ENCODE measurements around the gene B3GNT4. TPM values are rescaled to one million over a fixed set of nuclear protein-coding genes. Genes with fewer than 3 reads are reported as not detected.

Gene B3GNT4
- total and polyA plus RNA-seq, 2 donors (not counting 1 experiment from before 2014, with no cell fraction given), result not detected

DNA sequence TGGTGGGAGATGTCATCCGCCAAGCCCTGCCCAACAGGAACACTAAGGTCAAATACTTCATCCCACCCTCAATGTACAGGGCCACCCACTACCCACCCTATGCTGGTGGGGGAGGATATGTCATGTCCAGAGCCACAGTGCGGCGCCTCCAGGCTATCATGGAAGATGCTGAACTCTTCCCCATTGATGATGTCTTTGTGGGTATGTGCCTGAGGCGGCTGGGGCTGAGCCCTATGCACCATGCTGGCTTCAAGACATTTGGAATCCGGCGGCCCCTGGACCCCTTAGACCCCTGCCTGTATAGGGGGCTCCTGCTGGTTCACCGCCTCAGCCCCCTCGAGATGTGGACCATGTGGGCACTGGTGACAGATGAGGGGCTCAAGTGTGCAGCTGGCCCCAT lies 3.5 kb downstream of the B3GNT4 start:
- Histone ChIP-seq H3K9me3 (ENCODE audit: control extremely low read depth in 1 of 3, control insufficient read depth in 2 of 3, insufficient read depth in 1 of 3, low read length in 2 of 3) (peaks cover 0 to 3% (median 0%) of the 10 kb centered on the region in 3 donors), H3K9ac (ENCODE audit: low read length) (no peak overlapping the region), H3K4me1 (ENCODE audit: control insufficient read depth in 2 of 2, insufficient read depth in 2 of 2, low read length in 2 of 2) (peaks cover 13 to 14% of the 10 kb centered on the region in 2 donors), H4K20me1 (ENCODE audit: control insufficient read depth, insufficient read depth, low read length, poor library complexity, severe bottlenecking) (no peaks in the 10 kb centered on the region), H2AFZ (ENCODE audit: insufficient read depth, low read depth, low read length, poor library complexity, severe bottlenecking) (no peak overlapping the region), H3K4me2 (replicated peaks; ENCODE audit: low read depth, low read length, poor library complexity, severe bottlenecking) (no peak overlapping the region), H3K36me3 (replicated peaks in 1 of 2; ENCODE audit: control extremely low read depth in 1 of 2, control insufficient read depth in 1 of 2, extremely low read depth in 1 of 2, insufficient read depth in 2 of 2, low read length in 1 of 2) (peaks cover 0 to 36% of the 10 kb centered on the region in 2 experiments), H3K27me3 (replicated peaks in 1 of 4; ENCODE audit: control extremely low read depth in 1 of 4, control insufficient read depth in 3 of 4, insufficient read depth in 4 of 4, low read length in 3 of 4) (peaks cover 0 to 28% (median 10%) of the 10 kb centered on the region in 4 experiments), H3K4me3 (ENCODE audit: control extremely low read depth in 1 of 5, extremely low read depth in 1 of 5, insufficient read depth in 1 of 5, low read depth in 2 of 5, low read length in 4 of 5) (no peak overlapping the region), H3K79me2 (ENCODE audit: control insufficient read depth, insufficient read depth, low read length) (no peaks in the 10 kb centered on the region), H3K27ac (ENCODE audit: low read length in 2 of 2) (no peak overlapping the region)
- DNase-seq, result no peak
- no peak overlapping the region for H3K27ac Mint-ChIP-seq
- TF ChIP-seq, protein P1, sequence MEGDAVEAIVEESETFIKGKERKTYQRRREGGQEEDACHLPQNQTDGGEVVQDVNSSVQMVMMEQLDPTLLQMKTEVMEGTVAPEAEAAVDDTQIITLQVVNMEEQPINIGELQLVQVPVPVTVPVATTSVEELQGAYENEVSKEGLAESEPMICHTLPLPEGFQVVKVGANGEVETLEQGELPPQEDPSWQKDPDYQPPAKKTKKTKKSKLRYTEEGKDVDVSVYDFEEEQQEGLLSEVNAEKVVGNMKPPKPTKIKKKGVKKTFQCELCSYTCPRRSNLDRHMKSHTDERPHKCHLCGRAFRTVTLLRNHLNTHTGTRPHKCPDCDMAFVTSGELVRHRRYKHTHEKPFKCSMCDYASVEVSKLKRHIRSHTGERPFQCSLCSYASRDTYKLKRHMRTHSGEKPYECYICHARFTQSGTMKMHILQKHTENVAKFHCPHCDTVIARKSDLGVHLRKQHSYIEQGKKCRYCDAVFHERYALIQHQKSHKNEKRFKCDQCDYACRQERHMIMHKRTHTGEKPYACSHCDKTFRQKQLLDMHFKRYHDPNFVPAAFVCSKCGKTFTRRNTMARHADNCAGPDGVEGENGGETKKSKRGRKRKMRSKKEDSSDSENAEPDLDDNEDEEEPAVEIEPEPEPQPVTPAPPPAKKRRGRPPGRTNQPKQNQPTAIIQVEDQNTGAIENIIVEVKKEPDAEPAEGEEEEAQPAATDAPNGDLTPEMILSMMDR (IDR thresholded peaks at IDR 0.05), result no peak
- WGBS (ENCODE audit: insufficient coverage), result 100% methylated on average over 4 of the region's 8 CpGs
- no peaks in the 10 kb centered on the region for H3K9me3 Mint-ChIP-seq (ENCODE audit: insufficient read depth)
- no peak overlapping the region for H3K4me3 Mint-ChIP-seq
- intact Hi-C loops (cut with micrococcal nuclease), result no loop called here
- ATAC-seq (ENCODE audit: low read depth), result no peak
- H3K4me1 Mint-ChIP-seq, result peaks cover 12% of the 10 kb centered on the region
- ChIA-PET CTCF (no interaction called here), POLR2A (no interaction called here)
- H3K27me3 Mint-ChIP-seq, result peaks cover 11% of the 10 kb centered on the region

DNA sequence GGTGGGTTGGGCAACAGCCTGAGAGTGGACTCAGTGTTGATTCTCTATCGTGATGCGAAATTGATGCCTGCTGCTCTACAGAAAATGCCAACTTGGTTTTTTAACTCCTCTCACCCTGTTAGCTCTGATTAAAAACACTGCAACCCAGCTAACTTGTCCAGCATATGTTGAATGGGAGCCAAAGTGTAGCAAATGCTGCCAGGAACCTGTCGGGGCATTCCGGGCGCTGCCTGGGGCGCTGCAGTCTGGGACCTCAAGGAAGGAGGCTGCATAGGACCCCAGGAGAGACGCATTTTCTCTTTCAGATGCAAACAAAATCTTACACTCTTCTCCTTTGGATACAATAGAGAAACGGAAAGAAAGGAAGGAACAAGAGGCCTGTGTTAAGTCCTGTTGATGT lies 3.9 kb downstream of the B3GNT4 start:
- peaks cover 0 to 41% of the 10 kb centered on the region in 2 experiments for H3K36me3 ChIP-seq (replicated peaks in 1 of 2; ENCODE audit: control extremely low read depth in 1 of 2, control insufficient read depth in 1 of 2, extremely low read depth in 1 of 2, insufficient read depth in 2 of 2, low read length in 1 of 2)
- ATAC-seq (ENCODE audit: low read depth) (no peak), DNase-seq (no peak)
- ChIA-PET CTCF (no interaction called here), POLR2A (no interaction called here)
- TF ChIP-seq EZH2 (IDR thresholded peaks at IDR 0.05; ENCODE audit: borderline replicate concordance, insufficient read depth, low read depth, low read length, poor library complexity, severe bottlenecking), result no peak
- TF ChIP-seq, protein P1 (IDR thresholded peaks at IDR 0.05), result no peak
- no peak overlapping the region for H3K27ac ChIP-seq (ENCODE audit: low read length in 2 of 2)
- Mint-ChIP-seq H3K4me1 (peaks cover 12% of the 10 kb centered on the region), H3K4me3 (no peak overlapping the region), H3K9me3 (ENCODE audit: insufficient read depth) (no peaks in the 10 kb centered on the region), H3K27me3 (peaks cover 11% of the 10 kb centered on the region), H3K27ac (no peak overlapping the region)
- no peak overlapping the region for H3K4me3 ChIP-seq (ENCODE audit: control extremely low read depth in 1 of 5, extremely low read depth in 1 of 5, insufficient read depth in 1 of 5, low read depth in 2 of 5, low read length in 4 of 5)
- intact Hi-C loops (cut with micrococcal nuclease), result no loop called here
- H3K4me1 ChIP-seq (ENCODE audit: control insufficient read depth in 2 of 2, insufficient read depth in 2 of 2, low read length in 2 of 2), result peaks cover 12 to 14% of the 10 kb centered on the region in 2 donors
- H2AFZ ChIP-seq (ENCODE audit: insufficient read depth, low read depth, low read length, poor library complexity, severe bottlenecking), result no peak overlapping the region
- 100% methylated on average over 2 of the region's 8 CpGs for WGBS (ENCODE audit: insufficient coverage)
- no peak overlapping the region for H3K4me2 ChIP-seq (replicated peaks; ENCODE audit: low read depth, low read length, poor library complexity, severe bottlenecking)
- no peaks in the 10 kb centered on the region for H3K79me2 ChIP-seq (ENCODE audit: control insufficient read depth, insufficient read depth, low read length)
- peaks cover 0 to 25% (median 8%) of the 10 kb centered on the region in 4 experiments for H3K27me3 ChIP-seq (replicated peaks in 1 of 4; ENCODE audit: control extremely low read depth in 1 of 4, control insufficient read depth in 3 of 4, insufficient read depth in 4 of 4, low read length in 3 of 4)
- H3K9ac ChIP-seq (ENCODE audit: low read length), result no peak overlapping the region
- no peaks in the 10 kb centered on the region for H4K20me1 ChIP-seq (ENCODE audit: control insufficient read depth, insufficient read depth, low read length, poor library complexity, severe bottlenecking)
- H3K9me3 ChIP-seq (ENCODE audit: control extremely low read depth in 1 of 3, control insufficient read depth in 2 of 3, insufficient read depth in 1 of 3, low read length in 2 of 3), result peaks cover 0 to 3% (median 0%) of the 10 kb centered on the region in 3 donors
